ENCODE measurements around the gene TIMP2. TPM values are rescaled to one million over a fixed set of nuclear protein-coding genes. Genes with fewer than 3 reads are reported as not detected.
A peak's percentile ranks its signal among the peaks of the same experiment; 100 is the strongest.

Gene TIMP2
- total and polyA plus RNA-seq, 2 experiments from 2014 or later = 10.6 to 22.5 TPM

- peak overlapping the region; percentile 81 for H2AFZ ChIP-seq
- no peaks in the 10 kb centered on the region for H3K4me1 ChIP-seq (ENCODE audit: insufficient read depth)
- H3K27me3 ChIP-seq (ENCODE audit: insufficient read depth) = no peaks in the 10 kb centered on the region
- no peak for DNase-seq (ENCODE audit: low spot score)
- H3K79me2 ChIP-seq (replicated peaks; ENCODE audit: insufficient read depth) = no peaks in the 10 kb centered on the region
- Mint-ChIP-seq H3K4me3 (no peak overlapping the region), H3K27ac (no peak overlapping the region), H3K36me3 (ENCODE audit: low read depth) (peaks cover 11% of the 10 kb centered on the region; the same call in 2 of the 3 replicates), H3K27me3 (ENCODE audit: insufficient read depth, low read depth, poor library complexity) (peaks cover 13% of the 10 kb centered on the region), H3K4me1 (peaks cover 6% of the 10 kb centered on the region; the same call in 2 of the 3 replicates), H3K9me3 (peaks cover 24% of the 10 kb centered on the region)
- H3K9me2 ChIP-seq (ENCODE audit: insufficient read depth) = no peaks in the 10 kb centered on the region
- TF ChIP-seq EZH2 (IDR thresholded peaks at IDR 0.05; ENCODE audit: low read depth, unreplicated experiment) (no peak), REST (IDR thresholded peaks at IDR 0.05; ENCODE audit: unreplicated experiment) (no peak), STAT1 (IDR thresholded peaks at IDR 0.05; ENCODE audit: unreplicated experiment) (no peak), ZNF462 (CRISPR knock-in tag; IDR thresholded peaks at IDR 0.05) (no peak), ZNF331 (CRISPR knock-in tag; IDR thresholded peaks at IDR 0.05; ENCODE audit: low read depth) (no peak), EZH2phosphoT487 (IDR thresholded peaks at IDR 0.05; ENCODE audit: unreplicated experiment) (no peak), ETS1 (IDR thresholded peaks at IDR 0.05) (no peak), NANOG (IDR thresholded peaks at IDR 0.05; ENCODE audit: borderline replicate concordance) (no peak), POLR2AphosphoS5 (IDR thresholded peaks at IDR 0.05; ENCODE audit: low read depth) (no peak), JUNB (IDR thresholded peaks at IDR 0.05; ENCODE audit: unreplicated experiment) (no peak), ZNF114 (CRISPR knock-in tag; IDR thresholded peaks at IDR 0.05) (no peak)
- TF ChIP-seq, protein P1, sequence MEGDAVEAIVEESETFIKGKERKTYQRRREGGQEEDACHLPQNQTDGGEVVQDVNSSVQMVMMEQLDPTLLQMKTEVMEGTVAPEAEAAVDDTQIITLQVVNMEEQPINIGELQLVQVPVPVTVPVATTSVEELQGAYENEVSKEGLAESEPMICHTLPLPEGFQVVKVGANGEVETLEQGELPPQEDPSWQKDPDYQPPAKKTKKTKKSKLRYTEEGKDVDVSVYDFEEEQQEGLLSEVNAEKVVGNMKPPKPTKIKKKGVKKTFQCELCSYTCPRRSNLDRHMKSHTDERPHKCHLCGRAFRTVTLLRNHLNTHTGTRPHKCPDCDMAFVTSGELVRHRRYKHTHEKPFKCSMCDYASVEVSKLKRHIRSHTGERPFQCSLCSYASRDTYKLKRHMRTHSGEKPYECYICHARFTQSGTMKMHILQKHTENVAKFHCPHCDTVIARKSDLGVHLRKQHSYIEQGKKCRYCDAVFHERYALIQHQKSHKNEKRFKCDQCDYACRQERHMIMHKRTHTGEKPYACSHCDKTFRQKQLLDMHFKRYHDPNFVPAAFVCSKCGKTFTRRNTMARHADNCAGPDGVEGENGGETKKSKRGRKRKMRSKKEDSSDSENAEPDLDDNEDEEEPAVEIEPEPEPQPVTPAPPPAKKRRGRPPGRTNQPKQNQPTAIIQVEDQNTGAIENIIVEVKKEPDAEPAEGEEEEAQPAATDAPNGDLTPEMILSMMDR (conservative IDR thresholded peaks at IDR 0.05; ENCODE audit: low read depth in 2 of 2) = no peak
- no peaks in the 10 kb centered on the region for H4K20me1 ChIP-seq (replicated peaks; ENCODE audit: insufficient read depth)
- H3F3A ChIP-seq (replicated peaks; ENCODE audit: low read depth) = no peaks in the 10 kb centered on the region
- no peaks in the 10 kb centered on the region for H3K36me3 ChIP-seq (ENCODE audit: insufficient read depth)
- no peak overlapping the region for H3K4me2 ChIP-seq
- no peak overlapping the region for H3K4me3 ChIP-seq
- no peak overlapping the region for H3K27ac ChIP-seq (ENCODE audit: low read depth)
- peak; percentile 34; the same call in 2 of the 3 replicates for ATAC-seq
These were observed 22.3 kb upstream of the TIMP2 start for GRCh38 chr17:78947235-78948149.

All from GM23338 (cell line).